Measurements from ENCODE around the gene PDE4D. TPM values are rescaled to one million over a fixed set of nuclear protein-coding genes. Genes with fewer than 3 reads are reported as not detected.

Gene PDE4D
- total RNA-seq, 1 experiment from 2014 or later: 2.1 TPM

DNA sequence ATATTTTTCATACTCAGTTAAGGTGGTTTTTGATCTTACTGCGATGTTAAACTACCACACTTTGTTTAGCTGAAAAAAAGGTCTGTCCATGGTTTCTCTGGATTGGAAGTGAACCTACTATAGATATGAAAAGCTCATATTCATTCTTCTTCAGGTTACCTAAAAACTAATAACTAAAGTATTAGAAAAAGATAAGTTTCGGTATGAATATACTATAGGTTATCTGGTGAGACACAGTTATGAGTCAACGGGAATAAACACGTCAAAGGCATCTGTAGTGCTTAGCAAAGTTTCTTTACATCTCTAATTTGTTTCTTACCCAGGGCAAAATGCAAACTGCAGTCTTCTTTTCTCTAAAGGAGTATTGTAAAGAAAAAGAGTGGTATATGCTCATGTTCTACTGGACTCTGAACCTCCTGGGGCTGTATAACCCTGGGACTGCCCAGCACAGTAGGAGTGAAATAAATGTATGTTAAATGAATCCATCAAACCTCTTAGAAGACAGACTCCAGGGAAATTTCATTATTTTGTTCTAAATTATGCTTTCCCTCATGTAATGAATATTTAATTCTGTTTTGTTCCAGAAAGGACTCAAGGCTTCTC lies 521.9 kb downstream of the PDE4D start:
- Histone ChIP-seq H3K27me3 (ENCODE audit: insufficient read depth, low read length) (no peaks in the 10 kb centered on the region; the same call in 1 of the 2 replicates), H4K91ac (ENCODE audit: insufficient read length, low read depth, low read length) (no peak overlapping the region), H2AK5ac (ENCODE audit: insufficient read length, low read length) (no peak overlapping the region), H2BK15ac (ENCODE audit: low read depth, low read length) (no peak overlapping the region), H3K4me2 (ENCODE audit: insufficient read depth, insufficient read length, low read length) (no peak overlapping the region), H3K4me1 (ENCODE audit: insufficient read depth, low read length) (no peaks in the 10 kb centered on the region), H3K56ac (ENCODE audit: insufficient read length, low read depth, low read length) (no peak overlapping the region), H3K23me2 (ENCODE audit: insufficient read length, low read depth, low read length, poor library complexity, severe bottlenecking) (no peaks in the 10 kb centered on the region), H2BK120ac (ENCODE audit: low read depth, low read length, poor library complexity, severe bottlenecking) (no peak overlapping the region), H3K9ac (ENCODE audit: extremely low read depth, insufficient read length, low read length) (no peak overlapping the region), H4K20me1 (ENCODE audit: control insufficient read depth, insufficient read depth, insufficient read length) (no peaks in the 10 kb centered on the region), H3K23ac (ENCODE audit: insufficient read length, low read depth, low read length) (no peak overlapping the region), H3K18ac (ENCODE audit: insufficient read length, low read depth, low read length) (no peak overlapping the region), H2AFZ (ENCODE audit: low read length) (no peak overlapping the region), H3K14ac (ENCODE audit: insufficient read depth, low read length) (no peak overlapping the region), H2BK5ac (ENCODE audit: insufficient read length, low read length) (no peak overlapping the region), H3K79me2 (ENCODE audit: insufficient read depth, low read length) (no peaks in the 10 kb centered on the region), H3K4ac (ENCODE audit: low read depth, low read length) (no peak overlapping the region), H4K5ac (ENCODE audit: insufficient read length, low read depth, low read length) (no peak overlapping the region), H2BK20ac (ENCODE audit: low read depth, low read length, poor library complexity, severe bottlenecking) (no peak overlapping the region), H3K27ac (ENCODE audit: insufficient read length, low read depth, low read length) (no peak overlapping the region), H2BK12ac (ENCODE audit: insufficient read length, low read depth, low read length) (no peak overlapping the region), H3K79me1 (ENCODE audit: insufficient read depth, low read depth, low read length, poor library complexity, severe bottlenecking) (no peaks in the 10 kb centered on the region), H4K8ac (replicated peaks; ENCODE audit: insufficient read length, low read depth, low read length) (no peak overlapping the region), H3K9me3 (ENCODE audit: control insufficient read depth, low read depth, low read length) (no peaks in the 10 kb centered on the region), H3T11ph (ENCODE audit: low read length) (no peak overlapping the region)
- Mint-ChIP-seq H3K4me3 (no peak overlapping the region), H3K4me1 (peaks cover 3 to 7% of the 10 kb centered on the region in 2 experiments), H3K9me3 (peaks cover 8 to 20% of the 10 kb centered on the region in 2 experiments; a peak in 4 of 5 replicates), H3K27ac (no peak overlapping the region), H3K27me3 (ENCODE audit: low read depth) (peaks cover 2% of the 10 kb centered on the region; the same call in 1 of the 2 replicates), H3K36me3 (ENCODE audit: insufficient read depth in 1 of 3, low read depth in 3 of 3) (peaks cover 2 to 5% (median 5%) of the 10 kb centered on the region in 3 experiments; a peak in 4 of 7 replicates)
- no peak for DNase-seq
- TF ChIP-seq CTCF (conservative IDR thresholded peaks at IDR 0.05): no peak
- no CpG with 5 or more reads among the region's 4 CpGs for WGBS (ENCODE audit: extremely low coverage, insufficient read length, low lambda C conversion rate)
